HCT116 (cell line): ENCODE measurements around the gene INPP5E.

ENCODE experiments used
- ATF3 ChIP-seq: IDR thresholded peaks from 2 replicates; pipeline ENCODE4 v1.6.1; 2012
- CTCF ChIP-seq, 3 experiments: fragments of 200-600 bp in 1 of 3; sonication (generic) in 1 of 3; IDR thresholded peaks in 2 of 3; conservative IDR thresholded peaks in 1 of 3; 2 replicates each; pipeline ENCODE4 v1.5.1; 2012 to 2017; ENCODE audit warnings: low read depth in 2 of 3, low read length in 2 of 3, antibody characterized with exemption in 1 of 3, borderline replicate concordance in 1 of 3, control low read depth in 1 of 3, mild to moderate bottlenecking in 1 of 3, mixed read lengths in 1 of 3, mixed run types in 1 of 3, moderate library complexity in 1 of 3; ENCODE audit not compliant: insufficient read depth in 1 of 3
- EGR1 ChIP-seq: IDR thresholded peaks from 2 replicates; pipeline ENCODE4 v1.6.1; 2012; ENCODE audit warnings: low read depth
- MAX ChIP-seq: IDR thresholded peaks from 2 replicates; pipeline ENCODE4 v1.6.1; 2012
- REST ChIP-seq: IDR thresholded peaks from 2 replicates; pipeline ENCODE4 v1.6.1; 2012; ENCODE audit warnings: low read depth
- SIN3A ChIP-seq: IDR thresholded peaks from 2 replicates; pipeline ENCODE4 v1.6.1; 2012; ENCODE audit warnings: low read depth
- SRF ChIP-seq: IDR thresholded peaks from 2 replicates; pipeline ENCODE4 v1.6.1; 2012; ENCODE audit warnings: low read depth

- TF ChIP-seq SIN3A (no peak), CTCF (IDR thresholded peaks at IDR 0.05 in 2 of 3, conservative IDR thresholded peaks at IDR 0.05 in 1 of 3; ENCODE audit: borderline replicate concordance in 1 of 3, insufficient read depth in 1 of 3, low read depth in 2 of 3, low read length in 2 of 3) (no peak), MAX (no peak), SRF (no peak), ATF3 (no peak), EGR1 (no peak), REST (no peak)
These were observed 36.1 kb downstream of the INPP5E start for GRCh38 chr9:136403538-136403914.
